ENCODE data around the gene HRG. TPM values are rescaled to one million over a fixed set of nuclear protein-coding genes. Genes with fewer than 3 reads are reported as not detected.

Gene HRG
- total and polyA plus RNA-seq, 2 of the 8 experiments (the other 6 are each of a cell fraction or from before 2014, with no cell fraction given): 0.03 to 0.15 TPM

GRCh38 chr3:186653984-186654383 lies 11.8 kb upstream of the HRG start:
- 0 out of 4 replicates have a peak overlapping the region, but pooled peaks of 1 of the 2 experiments have one; percentile 4 for H3K4me2 ChIP-seq (ENCODE audit: insufficient read depth in 1 of 2, low read depth in 2 of 2, low read length in 2 of 2)
- FAIRE-seq (peak; percentile 78), DNase-seq (ENCODE audit: low read depth in 1 of 2, low spot score in 2 of 2) (peak; percentile 54 to 81)
- peak overlapping the region; percentile 93; the same call in 1 of the 2 replicates for H2BK15ac ChIP-seq (ENCODE audit: low read length)
- 33% methylated on average over 6 of the region's 6 CpGs; no CpG with 5 or more reads in 1 of the 2 experiments for WGBS, 2 experiments (ENCODE audit: extremely low coverage in 1 of 2, insufficient coverage in 1 of 2, insufficient read length in 1 of 2, insufficient replicate concordance in 2 of 2, low coverage in 1 of 2, low lambda C conversion rate in 2 of 2, missing lambda C conversion rate in 1 of 2)
- peaks cover 2% of the 10 kb centered on the region; the same call in 1 of the 2 replicates for H3K23me2 ChIP-seq (ENCODE audit: low read depth, low read length)
- no peaks in the 10 kb centered on the region for H3K27me3 ChIP-seq (replicated peaks in 1 of 4; ENCODE audit: control insufficient read depth in 3 of 4, extremely low read depth in 1 of 4, insufficient read depth in 3 of 4, low read length in 3 of 4)
- peak overlapping the region; percentile 85 for H2BK120ac ChIP-seq (replicated peaks; ENCODE audit: low read depth, low read length)
- no peak overlapping the region for H3K14ac ChIP-seq (ENCODE audit: insufficient read length)
- no peak overlapping the region for H3K23ac ChIP-seq (ENCODE audit: insufficient read length)
- no peak overlapping the region for H4K8ac ChIP-seq (ENCODE audit: extremely low read depth, insufficient read depth, low read length)
- H3K18ac ChIP-seq (ENCODE audit: extremely low read depth, low read length): peak overlapping the region; percentile 91; the same call in 1 of the 2 replicates
- no peaks in the 10 kb centered on the region for H4K20me1 ChIP-seq (replicated peaks in 1 of 2; ENCODE audit: control insufficient read depth in 1 of 2, insufficient read depth in 2 of 2, low read length in 2 of 2)
- H4K5ac ChIP-seq (ENCODE audit: insufficient read length, low read depth, low read length): peak overlapping the region; percentile 42
- peak overlapping the region; percentile 88; the same call in 1 of the 2 replicates for H2BK20ac ChIP-seq (ENCODE audit: low read length)
- H3K4me1 ChIP-seq (replicated peaks in 1 of 4; ENCODE audit: control insufficient read depth in 3 of 4, insufficient read depth in 4 of 4, low read length in 3 of 4): peaks cover 0 to 5% (median 3%) of the 10 kb centered on the region in 4 experiments; a peak in 3 of 7 replicates
- no peak overlapping the region for H3K4ac ChIP-seq (replicated peaks; ENCODE audit: insufficient read length, low read depth, low read length)
- no peaks in the 10 kb centered on the region for H3K36me3 ChIP-seq (ENCODE audit: control insufficient read depth in 2 of 4, insufficient read depth in 4 of 4, low read length in 3 of 4)
- no peaks in the 10 kb centered on the region; a peak in 1 of 4 replicates for H3K79me2 ChIP-seq (ENCODE audit: control insufficient read depth in 1 of 2, insufficient read depth in 2 of 2, low read length in 2 of 2)
- H2BK5ac ChIP-seq (ENCODE audit: low read depth, low read length): peak overlapping the region; percentile 82; the same call in 1 of the 2 replicates
- peak overlapping the region; percentile 84; the same call in 1 of the 2 replicates for H2BK12ac ChIP-seq (ENCODE audit: low read depth, low read length)
- H3K79me1 ChIP-seq (ENCODE audit: low read depth, low read length): no peaks in the 10 kb centered on the region; the same call in 1 of the 2 replicates
- POLR2A ChIA-PET (ENCODE audit: partially characterized antibody): interaction anchor here (0.6 to 3.7 kb wide), 10 partner anchors 10 to 129 kb away, joined by 3 to 26 read pairs (median 3); partner anchors contain the start of gene EIF4A2
- H2AK5ac ChIP-seq (ENCODE audit: low read depth, low read length): no peak overlapping the region
- CTCF ChIA-PET (ENCODE audit: partially characterized antibody): interaction anchor here (0.6 to 2.9 kb wide), 15 partner anchors 9 to 146 kb away, joined by 3 to 34 read pairs (median 4); partner anchors contain the start of gene AHSG
- H3K9ac ChIP-seq (replicated peaks in 1 of 4; ENCODE audit: extremely low read depth in 1 of 4, low read depth in 3 of 4, low read length in 3 of 4): no peak overlapping the region
- H2AFZ ChIP-seq (ENCODE audit: low read length): peak overlapping the region; percentile 86
- H3K9me3 ChIP-seq (ENCODE audit: insufficient read depth in 2 of 2, low read depth in 1 of 2, low read length in 1 of 2): peaks cover 0 to 6% of the 10 kb centered on the region in 2 experiments; a peak in 1 of 4 replicates
- H3K56ac ChIP-seq (replicated peaks; ENCODE audit: insufficient read length, low read depth, low read length): no peak overlapping the region
- 0 out of 2 replicates have a peak overlapping the region, but pooled peaks have one; percentile 7 for H3K27ac ChIP-seq (ENCODE audit: low read depth, low read length)
- H4K91ac ChIP-seq (replicated peaks; ENCODE audit: insufficient read length, low read length): peak overlapping the region; percentile 36
- no peak overlapping the region for H3K4me3 ChIP-seq (ENCODE audit: extremely low read depth in 1 of 4, insufficient read depth in 2 of 4, low read depth in 3 of 4, low read length in 4 of 4)
- TF ChIP-seq, protein P1, sequence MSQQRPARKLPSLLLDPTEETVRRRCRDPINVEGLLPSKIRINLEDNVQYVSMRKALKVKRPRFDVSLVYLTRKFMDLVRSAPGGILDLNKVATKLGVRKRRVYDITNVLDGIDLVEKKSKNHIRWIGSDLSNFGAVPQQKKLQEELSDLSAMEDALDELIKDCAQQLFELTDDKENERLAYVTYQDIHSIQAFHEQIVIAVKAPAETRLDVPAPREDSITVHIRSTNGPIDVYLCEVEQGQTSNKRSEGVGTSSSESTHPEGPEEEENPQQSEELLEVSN (IDR thresholded peaks at IDR 0.05): 0 out of 2 replicates have a peak, but pooled peaks have one; percentile 22
- no peak for TF ChIP-seq CBX8 (IDR thresholded peaks at IDR 0.05; ENCODE audit: borderline replicate concordance, low read depth, low read length)
- peak; percentile 65 for TF ChIP-seq TBP (IDR thresholded peaks at IDR 0.05; ENCODE audit: low read depth, low read length)
- TF ChIP-seq CREB1 (IDR thresholded peaks at IDR 0.05): no peak; the same call in 1 of the 2 replicates
- no peak for TF ChIP-seq SP4 (IDR thresholded peaks at IDR 0.05; ENCODE audit: low read length)
- TF ChIP-seq RNF2 (IDR thresholded peaks at IDR 0.05; ENCODE audit: borderline replicate concordance, low read depth, low read length, missing control alignments, poor library complexity, severe bottlenecking): no peak
- no peak for TF ChIP-seq HDAC6 (IDR thresholded peaks at IDR 0.05; ENCODE audit: low read depth, low read length)
- TF ChIP-seq TAF1 (IDR thresholded peaks at IDR 0.05; ENCODE audit: low read depth, low read length): no peak
- TF ChIP-seq CHD2 (IDR thresholded peaks at IDR 0.05; ENCODE audit: low read length): no peak
